HG03520 (cell line): ENCODE data around the gene FRMPD1.

Experiments used
- ATAC-seq: cut with Tn5 transposase; IDR thresholded peaks from one replicate; pipeline ENCODE4 v1.9.1; 2021; ENCODE audit warnings: mild to moderate bottlenecking, moderate library complexity; ENCODE audit not compliant: unreplicated experiment

FRMPD1 gene

GRCh38 chr9:37676411-37676830, 25.7 kb downstream of the FRMPD1 start:
- ATAC-seq: no peak

- ATAC-seq: no peak
Measured at GRCh38 chr9:37677435-37677834, 26.7 kb downstream of the FRMPD1 start.

- ATAC-seq: no peak
Measured at GRCh38 chr9:37678789-37679273, 28.1 kb downstream of the FRMPD1 start.

GRCh38 chr9:37679649-37680402, 29.1 kb downstream of the FRMPD1 start:
- no peak for ATAC-seq

- ATAC-seq: no peak
Measured at GRCh38 chr9:37682951-37683350, 32.2 kb downstream of the FRMPD1 start.

GRCh38 chr9:37683531-37684371, 33.0 kb downstream of the FRMPD1 start:
- no peak for ATAC-seq

GRCh38 chr9:37692622-37693221, 42.0 kb downstream of the FRMPD1 start:
- no peak for ATAC-seq

GRCh38 chr9:37693260-37693659, 42.5 kb downstream of the FRMPD1 start:
- ATAC-seq: no peak

GRCh38 chr9:37694355-37694754, 43.6 kb downstream of the FRMPD1 start:
- ATAC-seq: no peak

- no peak for ATAC-seq
Measured at GRCh38 chr9:37696528-37696927, 45.8 kb downstream of the FRMPD1 start.

- no peak for ATAC-seq
Measured at GRCh38 chr9:37700131-37700530, 49.4 kb downstream of the FRMPD1 start.

- no peak for ATAC-seq
Measured at GRCh38 chr9:37700900-37701299, 50.1 kb downstream of the FRMPD1 start.

GRCh38 chr9:37705787-37706186, 55.0 kb downstream of the FRMPD1 start:
- ATAC-seq: no peak

- ATAC-seq: no peak
Measured at GRCh38 chr9:37706290-37706689, 55.5 kb downstream of the FRMPD1 start.

GRCh38 chr9:37707748-37708147, 57.0 kb downstream of the FRMPD1 start:
- ATAC-seq: no peak

- no peak for ATAC-seq
Measured at GRCh38 chr9:37710046-37710445, 59.3 kb downstream of the FRMPD1 start.

GRCh38 chr9:37715260-37715659, 64.5 kb downstream of the FRMPD1 start:
- ATAC-seq: no peak

- no peak for ATAC-seq
Measured at GRCh38 chr9:37715991-37716505, 65.3 kb downstream of the FRMPD1 start.

GRCh38 chr9:37719526-37719925, 68.8 kb downstream of the FRMPD1 start:
- no peak for ATAC-seq

- no peak for ATAC-seq
Measured at GRCh38 chr9:37727013-37727412, 76.3 kb downstream of the FRMPD1 start.

GRCh38 chr9:37729499-37729898, 78.7 kb downstream of the FRMPD1 start:
- ATAC-seq: no peak
